AG04450 (cell line): ENCODE measurements around the gene KIFC1. TPM values are rescaled to one million over a fixed set of nuclear protein-coding genes. Genes with fewer than 3 reads are reported as not detected.

Experiments used
- CTCF ChIA-PET: fragments of 300-600, 350-600 bp; formaldehyde crosslinking; extraction: SDS; loops from one replicate; lab custom pipeline; 2022; ENCODE audit warnings: antibody characterized with exemption, inconsistent platforms; lab: Charles Lee
- POLR2A ChIA-PET: fragments of 350-600 bp; formaldehyde crosslinking; extraction: SDS; loops from one replicate; lab custom pipeline; 2021; ENCODE audit warnings: antibody characterized with exemption, inconsistent platforms; lab: Yijun Ruan, JAX
- DNase-seq: peaks from one replicate; pipeline ENCODE4 v3.0.0-alpha.2; 2011; ENCODE audit warnings: low read depth, low spot score
- H3K27ac ChIP-seq: one replicate; pipeline ENCODE4 v1.5.1; 2012; ENCODE audit warnings: low read depth, low read length, control low read depth
- H3K27me3 ChIP-seq: one replicate; pipeline ENCODE4 v1.6.0; 2012; ENCODE audit warnings: low read length; ENCODE audit not compliant: control insufficient read depth, insufficient read depth
- H3K4me3 ChIP-seq: 2 replicates; pipeline ENCODE4 v1.5.1; 2011; ENCODE audit warnings: mild to moderate bottlenecking, low read depth, low read length, control low read depth
- H3K9me3 ChIP-seq: 2 replicates; pipeline ENCODE4 v1.5.1; 2012; ENCODE audit warnings: low read length; ENCODE audit not compliant: control insufficient read depth, insufficient read depth
- polyA plus RNA-seq: library from polyadenylated mRNA; depleted of rRNA; stranded (reverse); fragments of >200 nt; gene quantifications from 2 replicates; pipeline ENCODE4 v1.2.3, GENCODE V29; 2011
- TF ChIP-seq, protein P1 (sequence below): IDR thresholded peaks from 2 replicates; pipeline ENCODE4 v1.5.1; 2011; ENCODE audit warnings: low read depth, low read length, control low read depth, inconsistent platforms

KIFC1 gene
- polyA plus RNA-seq, 1 experiment: 10.2 TPM

DNA sequence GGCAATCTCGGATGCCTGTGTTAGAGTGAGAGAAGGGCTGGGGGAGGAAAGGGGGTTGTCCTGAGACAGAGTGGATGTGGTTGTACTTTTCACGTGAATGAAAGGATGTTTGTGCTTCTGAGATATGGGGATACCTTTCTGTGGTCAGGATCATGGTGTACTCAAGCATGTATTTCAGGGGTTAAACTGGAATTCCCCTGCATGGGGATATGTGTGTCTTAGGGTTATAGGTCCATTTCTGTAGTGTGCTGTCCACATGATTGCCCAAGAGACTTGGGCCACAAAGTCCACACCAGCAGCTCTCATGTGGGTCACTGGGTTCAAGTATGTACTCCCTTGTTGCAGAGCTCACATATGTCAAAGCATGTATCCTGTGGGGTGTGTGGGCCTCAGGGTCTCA, 38.7 kb downstream of the KIFC1 start:
- DNase-seq: no peak
- Histone ChIP-seq H3K27ac (no peak overlapping the region), H3K9me3 (no peaks in the 10 kb centered on the region), H3K27me3 (no peaks in the 10 kb centered on the region), H3K4me3 (no peak overlapping the region)
- POLR2A ChIA-PET: interaction anchor here (1.0 to 1.7 kb wide), 3 partner anchors 13 to 158 kb away, joined by 4 to 6 read pairs (median 6); partner anchors contain the start of genes RPS18 and VPS52
- TF ChIP-seq, protein P1, sequence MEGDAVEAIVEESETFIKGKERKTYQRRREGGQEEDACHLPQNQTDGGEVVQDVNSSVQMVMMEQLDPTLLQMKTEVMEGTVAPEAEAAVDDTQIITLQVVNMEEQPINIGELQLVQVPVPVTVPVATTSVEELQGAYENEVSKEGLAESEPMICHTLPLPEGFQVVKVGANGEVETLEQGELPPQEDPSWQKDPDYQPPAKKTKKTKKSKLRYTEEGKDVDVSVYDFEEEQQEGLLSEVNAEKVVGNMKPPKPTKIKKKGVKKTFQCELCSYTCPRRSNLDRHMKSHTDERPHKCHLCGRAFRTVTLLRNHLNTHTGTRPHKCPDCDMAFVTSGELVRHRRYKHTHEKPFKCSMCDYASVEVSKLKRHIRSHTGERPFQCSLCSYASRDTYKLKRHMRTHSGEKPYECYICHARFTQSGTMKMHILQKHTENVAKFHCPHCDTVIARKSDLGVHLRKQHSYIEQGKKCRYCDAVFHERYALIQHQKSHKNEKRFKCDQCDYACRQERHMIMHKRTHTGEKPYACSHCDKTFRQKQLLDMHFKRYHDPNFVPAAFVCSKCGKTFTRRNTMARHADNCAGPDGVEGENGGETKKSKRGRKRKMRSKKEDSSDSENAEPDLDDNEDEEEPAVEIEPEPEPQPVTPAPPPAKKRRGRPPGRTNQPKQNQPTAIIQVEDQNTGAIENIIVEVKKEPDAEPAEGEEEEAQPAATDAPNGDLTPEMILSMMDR: no peak
- CTCF ChIA-PET: interaction anchor here (1.8 kb wide), 1 partner anchor 39 kb away, joined by 7 read pairs; no protein-coding TSS in a partner anchor

DNA sequence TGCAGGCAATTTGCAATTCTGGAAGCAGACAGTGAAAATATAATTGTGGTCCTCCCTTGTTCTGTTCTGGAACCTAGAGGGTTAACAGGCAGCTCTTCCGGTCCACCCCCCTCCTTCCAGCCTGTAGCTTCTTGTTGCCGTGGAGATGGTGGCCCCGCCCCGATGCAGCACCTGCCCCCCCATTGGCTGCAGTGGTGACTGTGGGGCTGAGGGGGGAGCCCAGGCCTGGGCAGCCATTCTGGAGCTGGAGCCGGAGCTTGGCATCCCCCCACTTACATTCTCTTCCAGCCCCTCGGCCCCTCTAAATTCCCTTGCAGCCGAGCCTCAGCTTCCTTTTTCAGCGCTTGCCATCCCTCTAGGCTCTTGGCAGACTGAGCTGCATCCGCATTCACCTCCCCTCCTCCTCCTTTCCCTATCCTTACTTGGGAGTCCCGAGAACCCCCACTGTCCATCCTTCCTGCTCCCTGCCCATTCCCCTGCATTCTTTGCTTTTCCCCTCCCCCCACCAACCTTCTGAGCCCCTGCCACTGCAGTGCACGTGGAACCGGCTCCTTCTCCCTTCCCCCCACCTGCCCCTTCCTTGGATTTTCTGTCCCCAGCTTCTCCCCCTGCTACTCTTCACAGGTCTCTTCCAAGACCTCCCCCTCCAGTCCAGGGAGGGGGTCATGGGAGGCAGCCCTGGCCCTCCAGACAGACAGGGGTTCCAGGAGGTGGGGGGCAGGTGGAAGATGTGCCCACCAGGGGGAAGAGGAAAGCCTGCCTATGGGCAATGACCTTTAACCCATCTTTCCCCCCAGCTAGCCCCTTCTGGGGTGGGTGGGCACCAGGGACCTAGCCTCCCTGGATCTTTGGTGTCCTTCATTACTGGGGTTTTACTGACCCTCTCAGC, 39.6 kb downstream of the KIFC1 start:
- POLR2A ChIA-PET: interaction anchor here (0.6 to 1.7 kb wide), 5 partner anchors 9 to 1055 kb away, joined by 3 to 6 read pairs (median 4); partner anchors contain the start of genes RPS18 and VPS52
- DNase-seq: no peak
- Histone ChIP-seq H3K27ac (no peak overlapping the region), H3K27me3 (no peaks in the 10 kb centered on the region), H3K9me3 (no peaks in the 10 kb centered on the region), H3K4me3 (peak overlapping the region; percentile 25; the same call in 1 of the 2 replicates)
- TF ChIP-seq, protein P1: no peak
- CTCF ChIA-PET: interaction anchor here (0.6 to 1.8 kb wide), 3 partner anchors 13 to 40 kb away, joined by 3 to 7 read pairs (median 3); partner anchors contain the start of genes CUTA and PHF1

DNA sequence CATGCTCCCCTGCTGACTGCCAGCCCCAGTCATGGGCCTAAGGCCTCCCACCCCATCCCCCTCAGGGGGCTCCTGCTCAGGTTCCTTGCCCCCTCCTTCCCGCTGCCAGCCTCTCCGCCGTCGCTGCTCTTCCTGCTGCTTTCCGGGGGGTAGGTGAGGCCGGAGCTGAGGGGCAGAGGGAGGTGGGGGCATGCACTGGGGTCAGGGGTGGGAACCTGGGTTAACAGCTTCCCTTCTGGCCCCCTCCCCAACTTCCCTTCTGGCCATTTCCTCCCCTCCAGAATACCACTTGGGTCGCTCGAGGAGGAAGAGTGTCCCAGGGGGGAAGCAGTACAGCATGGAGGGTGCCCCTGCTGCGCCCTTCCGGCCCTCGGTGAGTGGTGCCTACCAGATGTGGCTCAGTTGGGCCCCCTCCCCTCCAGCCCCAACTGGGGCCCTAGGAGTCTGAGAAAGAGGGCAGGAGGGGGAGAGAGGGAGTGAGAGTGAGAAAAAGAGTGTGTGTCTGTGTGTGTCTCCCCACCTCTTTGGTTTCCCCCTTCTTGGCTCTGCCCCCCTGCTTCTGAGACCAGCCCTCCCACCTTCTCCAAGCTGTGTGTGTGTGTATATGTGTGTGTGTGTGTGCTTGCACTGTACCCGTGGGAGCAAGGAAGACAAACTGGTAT, 40.4 kb downstream of the KIFC1 start:
- Histone ChIP-seq H3K4me3 (no peak overlapping the region), H3K27me3 (no peaks in the 10 kb centered on the region), H3K9me3 (no peaks in the 10 kb centered on the region), H3K27ac (no peak overlapping the region)
- TF ChIP-seq, protein P1: no peak
- no peak for DNase-seq
- ChIA-PET CTCF (no interaction called here), POLR2A (interaction anchor here (0.6 to 1.3 kb wide), 2 partner anchors 22 to 1056 kb away, joined by 4 to 6 read pairs; no protein-coding TSS in a partner anchor)

DNA sequence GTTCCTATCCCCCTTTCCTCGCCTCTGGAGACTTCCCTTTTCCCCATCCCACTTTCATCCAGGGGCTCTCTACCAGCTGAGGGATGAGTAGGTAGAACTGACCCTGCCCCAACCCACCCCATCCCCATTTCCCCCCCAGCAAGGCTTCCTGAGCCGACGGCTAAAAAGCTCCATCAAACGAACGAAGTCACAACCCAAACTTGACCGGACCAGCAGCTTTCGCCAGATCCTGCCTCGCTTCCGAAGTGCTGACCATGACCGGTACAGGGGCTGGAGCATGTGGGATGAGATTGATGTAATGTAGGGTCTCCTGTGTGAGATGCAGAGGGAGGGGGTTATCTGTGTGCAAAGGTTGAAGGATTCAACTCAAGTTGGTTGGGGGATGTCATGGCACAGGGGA, 40.9 kb downstream of the KIFC1 start:
- TF ChIP-seq, protein P1: no peak
- CTCF ChIA-PET: no interaction called here

More for the DNA sequence above, 40.9 kb downstream of the KIFC1 start:
- no peak overlapping the region for H3K4me3 ChIP-seq
- no peak for DNase-seq
- POLR2A ChIA-PET: no interaction called here
- H3K27ac ChIP-seq: no peak overlapping the region
- no peaks in the 10 kb centered on the region for H3K27me3 ChIP-seq
- H3K9me3 ChIP-seq: no peaks in the 10 kb centered on the region
